H9 (cell line): ENCODE measurements around the gene CLIC1. TPM values are rescaled to one million over a fixed set of nuclear protein-coding genes. Genes with fewer than 3 reads are reported as not detected.

Source experiments
- DNase-seq: peaks from one replicate; pipeline ENCODE4 v3.0.0-alpha.2; 2017
- H2AFZ ChIP-seq: one replicate; pipeline ENCODE4 v1.6.1; 2013; ENCODE audit warnings: mild to moderate bottlenecking, low read length, control low read depth, moderate library complexity
- H2AK5ac ChIP-seq: 2 replicates; pipeline ENCODE4 v1.6.1; 2013; ENCODE audit warnings: low read length, control low read depth, mixed read lengths; ENCODE audit not compliant: insufficient read length
- H2BK120ac ChIP-seq: one replicate; pipeline ENCODE4 v1.6.1; 2013; ENCODE audit warnings: low read depth, mild to moderate bottlenecking, low read length, control low read depth, inconsistent platforms; ENCODE audit not compliant: poor library complexity, severe bottlenecking
- H2BK12ac ChIP-seq: 2 replicates; pipeline ENCODE4 v1.6.1; 2013; ENCODE audit warnings: low read length, control low read depth, mixed read lengths, low read depth; ENCODE audit not compliant: insufficient read length
- H2BK15ac ChIP-seq: 2 replicates; pipeline ENCODE4 v1.6.1; 2013; ENCODE audit warnings: low read depth, low read length, control low read depth
- H2BK20ac ChIP-seq: one replicate; pipeline ENCODE4 v1.6.1; 2013; ENCODE audit warnings: low read depth, mild to moderate bottlenecking, low read length, control low read depth, inconsistent platforms; ENCODE audit not compliant: poor library complexity, severe bottlenecking
- H2BK5ac ChIP-seq: 2 replicates; pipeline ENCODE4 v1.6.1; 2013; ENCODE audit warnings: low read length, control low read depth, mixed read lengths; ENCODE audit not compliant: insufficient read length
- H3K14ac ChIP-seq: 2 replicates; pipeline ENCODE4 v1.6.1; 2013; ENCODE audit warnings: low read length, control low read depth; ENCODE audit not compliant: insufficient read depth
- H3K18ac ChIP-seq: 2 replicates; pipeline ENCODE4 v1.6.1; 2013; ENCODE audit warnings: low read depth, mild to moderate bottlenecking, mixed read lengths, low read length, control low read depth; ENCODE audit not compliant: insufficient read length
- H3K23ac ChIP-seq: 2 replicates; pipeline ENCODE4 v1.6.1; 2013; ENCODE audit warnings: low read length, control low read depth, mixed read lengths, low read depth; ENCODE audit not compliant: insufficient read length
- H3K23me2 ChIP-seq: 2 replicates; pipeline ENCODE4 v1.6.1; 2013; ENCODE audit warnings: low read depth, mild to moderate bottlenecking, mixed read lengths, low read length, control low read depth; ENCODE audit not compliant: insufficient read length, poor library complexity, severe bottlenecking
- H3K27ac ChIP-seq: 2 replicates; pipeline ENCODE4 v1.5.1; 2013; ENCODE audit warnings: low read length, control low read depth, mixed read lengths, low read depth; ENCODE audit not compliant: insufficient read length
- H3K27me3 ChIP-seq: 2 replicates; pipeline ENCODE4 v1.6.1; 2013; ENCODE audit warnings: low read length, control low read depth, inconsistent platforms; ENCODE audit not compliant: insufficient read depth
- H3K4ac ChIP-seq: 2 replicates; pipeline ENCODE4 v1.6.1; 2013; ENCODE audit warnings: low read depth, mild to moderate bottlenecking, control low read depth, inconsistent platforms, low read length, moderate library complexity
- H3K4me1 ChIP-seq: 2 replicates; pipeline ENCODE4 v1.6.1; 2013; ENCODE audit warnings: low read length, control low read depth, inconsistent platforms; ENCODE audit not compliant: insufficient read depth
- H3K4me2 ChIP-seq: 2 replicates; pipeline ENCODE4 v1.6.1; 2013; ENCODE audit warnings: low read length, control low read depth, mixed read lengths; ENCODE audit not compliant: insufficient read length, insufficient read depth
- H3K56ac ChIP-seq: 2 replicates; pipeline ENCODE4 v1.6.1; 2013; ENCODE audit warnings: low read depth, mild to moderate bottlenecking, mixed read lengths, low read length, control low read depth; ENCODE audit not compliant: insufficient read length
- H3K79me1 ChIP-seq: 2 replicates; pipeline ENCODE4 v1.6.1; 2013; ENCODE audit warnings: low read depth, mild to moderate bottlenecking, moderate library complexity, low read length, control low read depth, inconsistent platforms; ENCODE audit not compliant: insufficient read depth, poor library complexity, severe bottlenecking
- H3K79me2 ChIP-seq: 2 replicates; pipeline ENCODE4 v1.6.1; 2013; ENCODE audit warnings: low read length, control low read depth, inconsistent platforms; ENCODE audit not compliant: insufficient read depth
- H3K9ac ChIP-seq: 2 replicates; pipeline ENCODE4 v1.6.1; 2013; ENCODE audit warnings: low read length, control low read depth, mixed read lengths; ENCODE audit not compliant: insufficient read length; ENCODE audit errors: extremely low read depth
- H3K9me3 ChIP-seq: one replicate; pipeline ENCODE4 v1.6.1; 2013; ENCODE audit warnings: low read depth, low read length, inconsistent platforms; ENCODE audit not compliant: control insufficient read depth
- H3T11ph ChIP-seq: one replicate; pipeline ENCODE4 v1.6.1; 2013; ENCODE audit warnings: mild to moderate bottlenecking, low read length, control low read depth, inconsistent platforms
- H4K20me1 ChIP-seq: one replicate; pipeline ENCODE4 v1.6.1; 2013; ENCODE audit not compliant: control insufficient read depth, insufficient read length, insufficient read depth
- H4K5ac ChIP-seq: 2 replicates; pipeline ENCODE4 v1.6.1; 2013; ENCODE audit warnings: low read depth, mild to moderate bottlenecking, mixed read lengths, low read length, control low read depth; ENCODE audit not compliant: insufficient read length
- H4K8ac ChIP-seq: replicated peaks from 2 replicates; pipeline ENCODE4 v1.6.1; 2013; ENCODE audit warnings: low read length, control low read depth, mixed read lengths, low read depth; ENCODE audit not compliant: insufficient read length
- H4K91ac ChIP-seq: 2 replicates; pipeline ENCODE4 v1.6.1; 2013; ENCODE audit warnings: low read depth, mild to moderate bottlenecking, moderate library complexity, mixed read lengths, low read length, control low read depth; ENCODE audit not compliant: insufficient read length
- H3K27ac Mint-ChIP-seq, 3 experiments: 2 replicates in 2 of 3; 3 replicates in 1 of 3; pipeline ENCODE4 v1.8.0; 2020 to 2021; ENCODE audit warnings: mixed read lengths in 3 of 3, mild to moderate bottlenecking in 1 of 3, moderate library complexity in 1 of 3
- H3K27me3 Mint-ChIP-seq: 2 replicates; pipeline ENCODE4 v1.8.0; 2021; ENCODE audit warnings: low read depth, mild to moderate bottlenecking, moderate library complexity, mixed read lengths
- H3K36me3 Mint-ChIP-seq, 3 experiments: 2 replicates in 2 of 3; 3 replicates in 1 of 3; pipeline ENCODE4 v1.8.0; 2020 to 2021; ENCODE audit warnings: low read depth in 3 of 3, mixed read lengths in 3 of 3; ENCODE audit not compliant: insufficient read depth in 1 of 3
- H3K4me1 Mint-ChIP-seq, 2 experiments: 2 replicates each; pipeline ENCODE4 v1.8.0; 2020; ENCODE audit warnings: mixed read lengths in 2 of 2
- H3K4me3 Mint-ChIP-seq, 2 experiments: 2 replicates in 1 of 2; 3 replicates in 1 of 2; pipeline ENCODE4 v1.8.0; 2020 to 2021; ENCODE audit warnings: mild to moderate bottlenecking in 2 of 2, mixed read lengths in 2 of 2, moderate library complexity in 1 of 2
- H3K9me3 Mint-ChIP-seq, 2 experiments: 2 replicates in 1 of 2; 3 replicates in 1 of 2; pipeline ENCODE4 v1.8.0; 2020; ENCODE audit warnings: mild to moderate bottlenecking in 2 of 2, mixed read lengths in 2 of 2, moderate library complexity in 1 of 2
- CTCF ChIP-seq: fragments of 200-600 bp; sonication (generic); conservative IDR thresholded peaks from 3 replicates; pipeline ENCODE4 v1.8.0; 2021; ENCODE audit warnings: antibody characterized with exemption, mild to moderate bottlenecking
- WGBS: extraction: QIAGEN DNeasy Blood & Tissue Kit; methylation state at CpG from one replicate; pipeline ENCODE4 v1.1.7; 2013; ENCODE audit warnings: missing lambda C conversion rate, low lambda C conversion rate, mixed read lengths; ENCODE audit not compliant: insufficient read length; ENCODE audit errors: extremely low coverage; 5-methylcytosine and 5-hydroxymethylcytosine counted together
- total RNA-seq: library from RNA; stranded (reverse); gene quantifications from 2 replicates; pipeline ENCODE4 v1.2.1, GENCODE V29; 2021

Gene CLIC1
- total RNA-seq, 1 experiment from 2014 or later = 265 TPM

- TF ChIP-seq CTCF = no peak
- no peaks in the 10 kb centered on the region for H3K79me2 ChIP-seq
- peaks cover 13 to 41% (median 32%) of the 10 kb centered on the region in 3 experiments for H3K36me3 Mint-ChIP-seq
These were observed 22.0 kb upstream of the CLIC1 start for GRCh38 chr6:31758281-31758680.

More at GRCh38 chr6:31758281-31758680, 22.0 kb upstream of the CLIC1 start:
- H2BK12ac ChIP-seq = no peak overlapping the region
- no peak overlapping the region for H3K27ac ChIP-seq
- no peak overlapping the region for H4K91ac ChIP-seq
- H3K27me3 ChIP-seq = no peaks in the 10 kb centered on the region
- H3K56ac ChIP-seq = no peak overlapping the region
- H2BK5ac ChIP-seq = no peak overlapping the region
- H2AK5ac ChIP-seq = no peak overlapping the region
- H3K14ac ChIP-seq = no peak overlapping the region
- H3K18ac ChIP-seq = no peak overlapping the region
- H2BK120ac ChIP-seq = no peak overlapping the region
- H3T11ph ChIP-seq = no peak overlapping the region
- H2BK15ac ChIP-seq = no peak overlapping the region
- no peaks in the 10 kb centered on the region; the same call in 1 of the 2 replicates for H3K27me3 Mint-ChIP-seq
- H3K4ac ChIP-seq = no peak overlapping the region
- no peak overlapping the region for H3K4me2 ChIP-seq
- H3K79me1 ChIP-seq = no peaks in the 10 kb centered on the region
- H3K4me1 Mint-ChIP-seq = peaks cover 3 to 8% of the 10 kb centered on the region in 2 experiments
- H2BK20ac ChIP-seq = no peak overlapping the region
- no peaks in the 10 kb centered on the region for H3K9me3 Mint-ChIP-seq
- no peaks in the 10 kb centered on the region for H3K23me2 ChIP-seq
- H3K27ac Mint-ChIP-seq = no peak overlapping the region; a peak in 1 of 7 replicates
- H3K4me3 Mint-ChIP-seq = no peak overlapping the region
- no peaks in the 10 kb centered on the region for H4K20me1 ChIP-seq
- whole genome bisulfite sequencing = no CpG with 5 or more reads among the region's 2 CpGs
- no peak for DNase-seq
- no peaks in the 10 kb centered on the region for H3K9me3 ChIP-seq
- no peak overlapping the region for H3K23ac ChIP-seq
- H2AFZ ChIP-seq = no peak overlapping the region
- H3K9ac ChIP-seq = no peak overlapping the region
- H3K4me1 ChIP-seq = no peaks in the 10 kb centered on the region
- H4K5ac ChIP-seq = no peak overlapping the region
- H4K8ac ChIP-seq = no peak overlapping the region
